H1 (cell line): ENCODE results near the gene NFAT5. TPM values are rescaled to one million over a fixed set of nuclear protein-coding genes. Genes with fewer than 3 reads are reported as not detected.

Experiments used
- CTCF ChIA-PET: fragments of 300-600 bp; sonication (Branson Sonifier 250); formaldehyde crosslinking; loops from one replicate; lab custom pipeline; 2021; ENCODE audit not compliant: partially characterized antibody; lab: Charles Lee
- POLR2A ChIA-PET: fragments of 300-600 bp; sonication (Branson Sonifier 250); formaldehyde crosslinking; loops from one replicate; lab custom pipeline; 2021; ENCODE audit warnings: inconsistent platforms; ENCODE audit not compliant: partially characterized antibody; lab: Charles Lee
- DNase-seq, 2 experiments: peaks; one replicate each; pipeline versions ENCODE4 v3.0.0 to v3.0.0-alpha.2; 2010 to 2022; ENCODE audit warnings: low spot score in 2 of 2, low read depth in 1 of 2, mixed read lengths in 1 of 2
- FAIRE-seq: peaks from 2 replicates; lab custom pipeline; 2011; peaks lifted over from hg19 to GRCh38; lab: Jason Lieb, UNC
- H2AFZ ChIP-seq: 2 replicates; pipeline ENCODE4 v1.8.1; 2012; ENCODE audit warnings: low read length, inconsistent platforms
- H2AK5ac ChIP-seq: 2 replicates; pipeline ENCODE4 v1.6.1; 2013; ENCODE audit warnings: low read depth, low read length
- H2BK120ac ChIP-seq: replicated peaks from 2 replicates; pipeline ENCODE3; 2013; ENCODE audit warnings: low read depth, low read length, inconsistent platforms
- H2BK12ac ChIP-seq: 2 replicates; pipeline ENCODE4 v1.6.1; 2013; ENCODE audit warnings: low read depth, low read length
- H2BK15ac ChIP-seq: 2 replicates; pipeline ENCODE4 v1.6.1; 2013; ENCODE audit warnings: low read length
- H2BK20ac ChIP-seq: 2 replicates; pipeline ENCODE4 v1.6.1; 2013; ENCODE audit warnings: low read length
- H2BK5ac ChIP-seq: 2 replicates; pipeline ENCODE4 v1.6.1; 2013; ENCODE audit warnings: low read depth, low read length
- H3K14ac ChIP-seq: 2 replicates; pipeline ENCODE4 v1.6.1; 2013; ENCODE audit warnings: inconsistent platforms; ENCODE audit not compliant: insufficient read length
- H3K18ac ChIP-seq: 2 replicates; pipeline ENCODE4 v1.6.1; 2013; ENCODE audit warnings: low read length; ENCODE audit errors: extremely low read depth
- H3K23ac ChIP-seq: 2 replicates; pipeline ENCODE4 v1.6.1; 2013; ENCODE audit warnings: inconsistent platforms; ENCODE audit not compliant: insufficient read length
- H3K23me2 ChIP-seq: 2 replicates; pipeline ENCODE4 v1.6.1; 2013; ENCODE audit warnings: low read depth, low read length
- H3K27ac ChIP-seq: 2 replicates; pipeline ENCODE4 v1.6.1; 2011; ENCODE audit warnings: low read depth, low read length, inconsistent platforms
- H3K27me3 ChIP-seq, 4 experiments: replicated peaks in 1 of 4; 1 replicate in 1 of 4; 2 replicates in 3 of 4; pipeline versions ENCODE4 v1.6.1 to v1.8.1; 2011 to 2013; ENCODE audit warnings: low read length in 3 of 4, mild to moderate bottlenecking in 3 of 4, inconsistent platforms in 2 of 4, mixed read lengths in 2 of 4, moderate library complexity in 1 of 4; ENCODE audit not compliant: control insufficient read depth in 3 of 4, insufficient read depth in 3 of 4; ENCODE audit errors: extremely low read depth in 1 of 4
- H3K36me3 ChIP-seq, 4 experiments: 2 replicates each; pipeline versions ENCODE4 v1.6.1 to v1.8.1; 2011 to 2013; ENCODE audit warnings: mild to moderate bottlenecking in 4 of 4, low read length in 3 of 4, moderate library complexity in 2 of 4, control low read depth in 1 of 4, inconsistent platforms in 1 of 4; ENCODE audit not compliant: insufficient read depth in 4 of 4, control insufficient read depth in 2 of 4
- H3K4ac ChIP-seq: replicated peaks from 2 replicates; pipeline ENCODE3; 2013; ENCODE audit warnings: low read length, low read depth, mixed read lengths, inconsistent platforms; ENCODE audit not compliant: insufficient read length
- H3K4me1 ChIP-seq, 4 experiments: replicated peaks in 1 of 4; 1 replicate in 1 of 4; 2 replicates in 3 of 4; pipeline versions ENCODE4 v1.6.1 to v1.8.1; 2011 to 2013; ENCODE audit warnings: low read length in 3 of 4, inconsistent platforms in 2 of 4, mixed read lengths in 1 of 4; ENCODE audit not compliant: insufficient read depth in 4 of 4, control insufficient read depth in 3 of 4
- H3K4me2 ChIP-seq, 2 experiments: 2 replicates each; pipeline versions ENCODE4 v1.6.1 to v1.8.1; 2011 to 2013; ENCODE audit warnings: low read depth in 2 of 2, low read length in 2 of 2, control low read depth in 1 of 2, inconsistent platforms in 1 of 2, mild to moderate bottlenecking in 1 of 2; ENCODE audit not compliant: insufficient read depth in 1 of 2
- H3K4me3 ChIP-seq, 4 experiments: fragments of 200-600, 300-600 bp in 1 of 4; sonication (generic), shearing (Covaris generic), sonication (Bioruptor Twin) in 1 of 4; 2 replicates each; pipeline versions ENCODE4 v1.5.1 to v1.8.1; 2011 to 2016; ENCODE audit warnings: low read length in 4 of 4, low read depth in 3 of 4, control low read depth in 2 of 4, inconsistent platforms in 2 of 4, mild to moderate bottlenecking in 2 of 4, mixed read lengths in 1 of 4, moderate library complexity in 1 of 4; ENCODE audit not compliant: insufficient read depth in 2 of 4; ENCODE audit errors: extremely low read depth in 1 of 4
- H3K56ac ChIP-seq: replicated peaks from 2 replicates; pipeline ENCODE3; 2013; ENCODE audit warnings: low read depth, mild to moderate bottlenecking, mixed read lengths, low read length, inconsistent platforms; ENCODE audit not compliant: insufficient read length
- H3K79me1 ChIP-seq: 2 replicates; pipeline ENCODE4 v1.6.1; 2013; ENCODE audit warnings: low read depth, low read length, control low read depth
- H3K79me2 ChIP-seq, 2 experiments: 2 replicates each; pipeline versions ENCODE4 v1.6.1 to v1.8.1; 2012 to 2013; ENCODE audit warnings: low read length in 2 of 2, mild to moderate bottlenecking in 2 of 2, inconsistent platforms in 1 of 2; ENCODE audit not compliant: insufficient read depth in 2 of 2, control insufficient read depth in 1 of 2
- H3K9ac ChIP-seq, 4 experiments: replicated peaks in 1 of 4; 1 replicate in 1 of 4; 2 replicates in 3 of 4; pipeline versions ENCODE4 v1.6.1 to v1.8.1; 2011 to 2013; ENCODE audit warnings: low read depth in 3 of 4, low read length in 3 of 4, control low read depth in 2 of 4, mild to moderate bottlenecking in 2 of 4, moderate library complexity in 2 of 4, inconsistent platforms in 1 of 4; ENCODE audit errors: extremely low read depth in 1 of 4
- H3K9me3 ChIP-seq, 2 experiments: 2 replicates each; pipeline versions ENCODE4 v1.6.1 to v1.8.1; 2012 to 2013; ENCODE audit warnings: mild to moderate bottlenecking in 2 of 2, moderate library complexity in 2 of 2, control low read depth in 1 of 2, inconsistent platforms in 1 of 2, low read depth in 1 of 2, low read length in 1 of 2, mixed read lengths in 1 of 2; ENCODE audit not compliant: insufficient read depth in 2 of 2
- H4K20me1 ChIP-seq, 2 experiments: replicated peaks in 1 of 2; 2 replicates each; pipeline versions ENCODE3 to v1.8.1; 2011 to 2013; ENCODE audit warnings: inconsistent platforms in 2 of 2, low read length in 2 of 2, mild to moderate bottlenecking in 1 of 2; ENCODE audit not compliant: insufficient read depth in 2 of 2, control insufficient read depth in 1 of 2
- H4K5ac ChIP-seq: 2 replicates; pipeline ENCODE4 v1.6.1; 2013; ENCODE audit warnings: low read length, low read depth, mixed read lengths, inconsistent platforms; ENCODE audit not compliant: insufficient read length
- H4K8ac ChIP-seq: 2 replicates; pipeline ENCODE4 v1.8.0; 2013; ENCODE audit warnings: mild to moderate bottlenecking, moderate library complexity, low read length, inconsistent platforms; ENCODE audit not compliant: insufficient read depth; ENCODE audit errors: extremely low read depth
- H4K91ac ChIP-seq: replicated peaks from 2 replicates; pipeline ENCODE3; 2013; ENCODE audit warnings: low read length, mixed read lengths, inconsistent platforms; ENCODE audit not compliant: insufficient read length
- BACH1 ChIP-seq: IDR thresholded peaks from 2 replicates; pipeline ENCODE4 v1.6.1; 2012; ENCODE audit warnings: low read length, improper control_type of control experiment
- BCL11A ChIP-seq, 2 experiments: IDR thresholded peaks; one replicate each; pipeline ENCODE4 v1.6.1; 2011; ENCODE audit warnings: low read depth in 2 of 2, low read length in 2 of 2, mild to moderate bottlenecking in 2 of 2
- CTBP2 ChIP-seq: IDR thresholded peaks from 2 replicates; pipeline ENCODE4 v1.7.0; 2011; ENCODE audit warnings: borderline replicate concordance, mild to moderate bottlenecking, moderate library complexity, mixed read lengths, low read length; ENCODE audit not compliant: insufficient read depth, insufficient read length
- EP300 ChIP-seq, 2 experiments: IDR thresholded peaks; 1 replicate in 1 of 2; 2 replicates in 1 of 2; pipeline ENCODE4 v1.6.1; 2011 to 2012; ENCODE audit warnings: low read depth in 2 of 2, low read length in 2 of 2, mild to moderate bottlenecking in 2 of 2, borderline replicate concordance in 1 of 2, inconsistent platforms in 1 of 2, moderate library complexity in 1 of 2
- FOSL1 ChIP-seq: IDR thresholded peaks from 2 replicates; pipeline ENCODE4 v1.6.1; 2011; ENCODE audit warnings: mild to moderate bottlenecking, low read depth, low read length, moderate library complexity; ENCODE audit not compliant: insufficient read depth
- POLR2A ChIP-seq, 2 experiments: IDR thresholded peaks; 1 replicate in 1 of 2; 2 replicates in 1 of 2; pipeline ENCODE4 v1.6.1; 2011; ENCODE audit warnings: low read depth in 2 of 2, low read length in 2 of 2, mild to moderate bottlenecking in 2 of 2; ENCODE audit errors: control extremely low read depth in 1 of 2
- POU5F1 ChIP-seq: IDR thresholded peaks from 2 replicates; pipeline ENCODE4 v1.6.1; 2011; ENCODE audit warnings: low read depth, mild to moderate bottlenecking, low read length, moderate library complexity
- RXRA ChIP-seq: IDR thresholded peaks from 2 replicates; pipeline ENCODE4 v1.6.1; 2011; ENCODE audit warnings: low read depth, mild to moderate bottlenecking, low read length, moderate library complexity; ENCODE audit not compliant: insufficient read depth
- SIX5 ChIP-seq: IDR thresholded peaks from 2 replicates; pipeline ENCODE4 v1.6.1; 2011; ENCODE audit warnings: mild to moderate bottlenecking, low read depth, low read length
- TBP ChIP-seq: IDR thresholded peaks from 2 replicates; pipeline ENCODE4 v1.6.1; 2011; ENCODE audit warnings: low read depth, low read length, improper control_type of control experiment
- TCF12 ChIP-seq: IDR thresholded peaks from 2 replicates; pipeline ENCODE4 v1.6.1; 2011; ENCODE audit warnings: low read depth, mild to moderate bottlenecking, low read length
- USF2 ChIP-seq: IDR thresholded peaks from 2 replicates; pipeline ENCODE4 v1.6.1; 2011; ENCODE audit warnings: low read length, improper control_type of control experiment
- ZNF274 ChIP-seq: IDR thresholded peaks from 2 replicates; pipeline ENCODE4 v1.7.0; 2012; ENCODE audit warnings: low read length, borderline replicate concordance; ENCODE audit errors: extremely low read depth
- WGBS, 2 experiments: shearing (Covaris generic) in 1 of 2; methylation state at CpG; one replicate each; pipeline versions ENCODE4 v1.1.6 to v1.1.7; 2013 to 2015; ENCODE audit warnings: low lambda C conversion rate in 2 of 2, mixed read lengths in 2 of 2, inconsistent platforms in 1 of 2, low coverage in 1 of 2, missing lambda C conversion rate in 1 of 2; ENCODE audit not compliant: insufficient replicate concordance in 2 of 2, insufficient coverage in 1 of 2, insufficient read length in 1 of 2; ENCODE audit errors: extremely low coverage in 1 of 2, missing lambda C conversion rate in 1 of 2; 5-methylcytosine and 5-hydroxymethylcytosine counted together
- polyA plus RNA-seq, 7 experiments: library from polyadenylated mRNA; depleted of rRNA in 3 of 7; stranded (reverse) in 5 of 7; unstranded in 2 of 7; fragments of >200 nt in 5 of 7; fragments of 200-250 nt in 2 of 7; gene quantifications; 1 replicate in 5 of 7; 2 replicates in 1 of 7; 4 replicates in 1 of 7; pipeline versions ENCODE4 v1.2.1 to v1.2.3, GENCODE V29; 2011 to 2013; ENCODE audit warnings: missing spikeins in 2 of 7, mixed read lengths in 2 of 7
- total RNA-seq: library from RNA; stranded (reverse); fragmentation: NEBNext Ultra II Directional; extraction: Animal tissue kit (Norgen Biotek cat#: 25700); gene quantifications from 2 replicates; pipeline ENCODE4 v1.2.1, GENCODE V29; 2021

Gene NFAT5
- total and polyA plus RNA-seq, 2 of the 8 experiments (the other 6 are each of a cell fraction or from before 2014, with no cell fraction given): 8.9 to 29.0 TPM

GRCh38 chr16:69538808-69539207 is 27.0 kb upstream of the NFAT5 start:
- Histone ChIP-seq H3K4me3 (no peak overlapping the region), H2AFZ (no peak overlapping the region), H3K4me2 (no peak overlapping the region), H3K18ac (no peak overlapping the region), H3K27ac (no peak overlapping the region), H3K27me3 (no peaks in the 10 kb centered on the region), H2AK5ac (no peak overlapping the region), H4K8ac (no peak overlapping the region), H2BK12ac (no peak overlapping the region), H3K23ac (no peak overlapping the region), H4K91ac (no peak overlapping the region), H3K23me2 (no peaks in the 10 kb centered on the region), H3K9ac (no peak overlapping the region), H3K36me3 (no peaks in the 10 kb centered on the region), H2BK5ac (no peak overlapping the region), H4K20me1 (no peaks in the 10 kb centered on the region), H3K79me1 (no peaks in the 10 kb centered on the region), H2BK120ac (no peak overlapping the region), H2BK15ac (no peak overlapping the region), H3K9me3 (no peaks in the 10 kb centered on the region), H3K4me1 (0 out of 7 replicates have a peak, but pooled peaks cover 0 to 3% (median 0%) of the 10 kb centered on the region in 4 experiments), H3K56ac (no peak overlapping the region), H3K4ac (no peak overlapping the region), H2BK20ac (no peak overlapping the region), H3K14ac (no peak overlapping the region), H3K79me2 (no peaks in the 10 kb centered on the region), H4K5ac (no peak overlapping the region)
- POLR2A ChIA-PET: no interaction called here
- 83% methylated on average over 1 of the region's 1 CpG; no CpG with 5 or more reads in 1 of the 2 experiments for WGBS, 2 experiments
- FAIRE-seq (no peak), DNase-seq (no peak)
- TF ChIP-seq CTBP2 (no peak), EP300 (IDR thresholded peaks at IDR 0.05; ENCODE audit: borderline replicate concordance in 1 of 2, low read depth in 2 of 2, low read length in 2 of 2) (no peak), ZNF274 (no peak), RXRA (no peak), POU5F1 (no peak), POLR2A (IDR thresholded peaks at IDR 0.05; ENCODE audit: control extremely low read depth in 1 of 2, low read depth in 2 of 2, low read length in 2 of 2) (no peak), FOSL1 (no peak), TCF12 (no peak), USF2 (no peak), BACH1 (no peak), BCL11A (IDR thresholded peaks at IDR 0.05; ENCODE audit: low read depth in 2 of 2, low read length in 2 of 2) (no peak), SIX5 (no peak), TBP (no peak)
- CTCF ChIA-PET: no interaction called here
